MM.1S (cell line): Measurements from ENCODE around the gene PRIMPOL.
"Not testable (repeated sequence)": the region's sequence is repeated elsewhere in the genome, so short reads cannot be mapped to it uniquely, and the experiment has no call there.

ENCODE experiments used
- CTCF ChIP-seq: fragments of 300-600 bp; sonication (generic); IDR thresholded peaks from 2 replicates; pipeline ENCODE4 v1.5.1; 2016; ENCODE audit warnings: antibody characterized with exemption, low read length, mixed read lengths
- EZH2 ChIP-seq: fragments of 300-600 bp; sonication (generic); optimal IDR thresholded peaks from 2 replicates; pipeline ENCODE3; 2017; ENCODE audit warnings: low read depth, mild to moderate bottlenecking, antibody characterized with exemption, low read length, mixed read lengths
- EZH2phosphoT487 ChIP-seq: fragments of 300-600 bp; sonication (generic); IDR thresholded peaks from 2 replicates; pipeline ENCODE4 v1.6.1; 2018; ENCODE audit warnings: antibody characterized with exemption, low read length

DNA sequence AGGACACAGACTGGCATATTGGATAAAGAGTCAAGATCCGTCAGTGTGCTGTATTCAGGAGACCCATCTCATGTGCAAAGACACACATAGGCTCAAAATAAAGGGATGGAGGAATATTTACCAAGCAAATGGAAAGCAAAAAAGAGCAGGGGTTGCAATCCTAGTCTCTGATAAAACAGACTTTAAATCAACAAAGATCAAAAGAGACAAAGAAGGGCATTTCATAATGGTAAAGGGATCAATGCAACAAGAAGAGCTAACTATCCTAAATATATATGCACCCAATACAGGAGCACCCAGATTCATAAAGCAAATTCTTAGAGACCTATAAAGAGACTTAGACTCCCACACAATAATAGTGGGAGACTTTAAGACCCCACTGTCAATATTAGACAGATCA, 46.7 kb upstream of the PRIMPOL start:
- not testable (repeated sequence) for TF ChIP-seq CTCF, EZH2, EZH2phosphoT487
